Epidermal melanocyte (primary cell): ENCODE data around the gene TARBP2.

Source experiments
- DNase-seq: peaks from one replicate; pipeline ENCODE4 v3.0.0; 2011; ENCODE audit warnings: low spot score; ENCODE audit not compliant: insufficient read length

The TARBP2 gene, protein sequence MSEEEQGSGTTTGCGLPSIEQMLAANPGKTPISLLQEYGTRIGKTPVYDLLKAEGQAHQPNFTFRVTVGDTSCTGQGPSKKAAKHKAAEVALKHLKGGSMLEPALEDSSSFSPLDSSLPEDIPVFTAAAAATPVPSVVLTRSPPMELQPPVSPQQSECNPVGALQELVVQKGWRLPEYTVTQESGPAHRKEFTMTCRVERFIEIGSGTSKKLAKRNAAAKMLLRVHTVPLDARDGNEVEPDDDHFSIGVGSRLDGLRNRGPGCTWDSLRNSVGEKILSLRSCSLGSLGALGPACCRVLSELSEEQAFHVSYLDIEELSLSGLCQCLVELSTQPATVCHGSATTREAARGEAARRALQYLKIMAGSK

GRCh38 chr12:53500776-53501614 is at the start of gene TARBP2:
TSS of gene TARBP2 (plus strand) at chr12:53501283. CDS start at chr12:53501409, 126 bp downstream.
- peak; percentile 86 for DNase-seq

DNA sequence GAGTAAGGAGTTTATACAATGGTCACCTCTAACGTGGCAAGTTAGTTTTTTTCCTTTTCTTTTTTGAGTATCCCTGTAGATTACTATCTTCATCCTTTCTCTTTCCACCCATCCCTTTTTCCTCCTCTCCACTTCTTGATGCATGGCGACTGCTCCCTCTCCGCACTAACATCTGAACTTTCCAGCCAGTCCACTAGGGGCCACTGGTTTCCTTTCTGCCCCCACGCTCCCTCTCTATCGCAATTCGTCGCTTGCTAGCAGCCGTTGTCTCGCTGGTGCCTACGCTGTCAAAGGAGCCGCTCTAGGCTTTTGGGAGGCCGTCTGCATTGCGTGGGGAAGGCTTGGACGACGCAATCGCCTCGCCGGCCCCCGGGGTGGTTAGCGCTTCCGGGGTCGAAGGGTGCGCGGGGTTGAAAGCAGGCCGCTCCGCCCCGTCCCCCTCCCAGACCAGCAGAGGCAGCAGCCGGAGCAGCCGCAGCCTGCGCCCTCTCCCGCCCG is 49.4 kb upstream of the TARBP2 start, which contains the start of gene PCBP2:
TSS of gene PCBP2 (plus strand) at position 442 of the 498 bp plus-strand sequence. CDS start 2,699 bp downstream, outside the sequence.
- DNase-seq, result peak; percentile 95

GRCh38 chr12:53452159-53453077 is 48.7 kb upstream of the TARBP2 start:
- DNase-seq, result peak; percentile 82

GRCh38 chr12:53453953-53454640 is 47.0 kb upstream of the TARBP2 start:
- no peak for DNase-seq

DNA sequence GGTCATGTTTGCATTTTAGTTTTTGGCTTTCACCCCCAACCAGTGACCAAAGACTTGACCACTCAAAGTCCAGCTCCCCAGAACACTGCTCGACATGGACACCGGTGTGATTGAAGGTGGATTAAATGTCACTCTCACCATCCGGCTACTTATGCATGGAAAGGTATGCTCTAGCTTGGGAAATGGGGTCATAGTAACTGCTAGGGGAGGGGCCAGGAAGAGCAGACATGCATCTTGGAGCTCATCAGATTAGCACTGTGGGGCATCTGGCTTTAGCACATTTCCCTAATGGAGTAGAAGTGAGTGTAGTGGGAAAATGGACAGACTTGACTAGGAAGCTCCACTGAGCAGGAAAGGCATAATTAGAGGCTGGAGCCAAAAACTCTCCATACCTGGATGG is 46.4 kb upstream of the TARBP2 start:
- DNase-seq, result no peak

GRCh38 chr12:53456654-53457366 is 44.3 kb upstream of the TARBP2 start:
- DNase-seq, result no peak

DNA sequence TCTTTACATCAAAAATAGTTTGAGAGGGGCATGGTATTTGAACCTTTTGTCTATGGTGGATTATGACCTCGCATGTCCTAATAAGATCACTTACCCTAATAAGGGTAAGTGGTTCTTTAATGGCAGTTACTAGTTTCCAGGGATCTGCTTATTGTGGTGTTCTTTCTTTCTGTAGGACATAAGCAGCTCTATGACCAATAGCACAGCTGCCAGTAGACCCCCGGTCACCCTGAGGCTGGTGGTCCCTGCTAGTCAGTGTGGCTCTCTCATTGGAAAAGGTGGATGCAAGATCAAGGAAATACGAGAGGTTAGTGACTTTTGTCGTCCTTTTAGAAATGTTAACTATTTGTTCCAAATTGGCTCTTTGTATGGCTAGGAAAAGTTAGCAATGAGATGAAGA is 42.0 kb upstream of the TARBP2 start:
- DNase-seq, result no peak

GRCh38 chr12:53461059-53461458 is 40.0 kb upstream of the TARBP2 start:
- DNase-seq, result no peak

DNA sequence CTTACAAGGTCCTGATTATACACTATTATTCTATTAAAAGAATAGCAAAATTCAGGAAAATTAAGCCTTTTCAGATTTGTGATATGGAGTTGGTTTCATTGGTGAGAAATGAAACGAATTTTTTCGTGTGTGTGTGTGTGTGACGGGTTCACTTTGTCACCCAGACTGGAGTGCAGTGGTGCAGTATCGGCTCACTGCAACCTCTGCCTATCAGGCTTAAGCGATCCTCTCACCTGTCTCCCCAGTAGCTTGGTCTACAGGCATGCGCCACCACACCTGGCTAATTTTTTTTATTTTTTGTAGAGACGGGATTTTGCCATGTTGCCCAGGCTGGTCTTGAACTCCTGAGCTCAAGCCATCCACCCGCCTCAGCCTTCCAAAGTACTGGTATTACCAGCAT is 39.5 kb upstream of the TARBP2 start:
- DNase-seq, result no peak

DNA sequence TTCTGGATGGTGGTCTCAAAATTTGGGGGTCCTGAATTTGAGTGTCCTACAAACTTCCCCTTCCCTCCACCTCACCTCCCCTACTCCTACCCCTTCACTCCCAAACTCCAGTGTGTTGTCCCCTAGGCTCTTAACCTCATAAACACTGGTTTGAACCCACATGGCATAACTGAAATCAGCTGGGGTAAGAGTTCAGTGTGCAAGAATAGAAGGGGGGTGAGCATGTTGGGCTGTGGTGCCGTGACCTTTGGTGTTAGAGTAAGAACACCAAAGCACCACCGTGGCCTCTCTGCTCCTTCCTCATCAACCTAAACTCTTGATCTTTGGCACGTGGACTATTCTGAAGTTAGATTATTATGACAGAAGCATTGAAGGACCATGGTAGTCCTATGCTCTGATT is 38.1 kb upstream of the TARBP2 start:
- DNase-seq, result no peak

- DNase-seq, result no peak
These were observed 37.1 kb upstream of the TARBP2 start for GRCh38 chr12:53463802-53464560.

DNA sequence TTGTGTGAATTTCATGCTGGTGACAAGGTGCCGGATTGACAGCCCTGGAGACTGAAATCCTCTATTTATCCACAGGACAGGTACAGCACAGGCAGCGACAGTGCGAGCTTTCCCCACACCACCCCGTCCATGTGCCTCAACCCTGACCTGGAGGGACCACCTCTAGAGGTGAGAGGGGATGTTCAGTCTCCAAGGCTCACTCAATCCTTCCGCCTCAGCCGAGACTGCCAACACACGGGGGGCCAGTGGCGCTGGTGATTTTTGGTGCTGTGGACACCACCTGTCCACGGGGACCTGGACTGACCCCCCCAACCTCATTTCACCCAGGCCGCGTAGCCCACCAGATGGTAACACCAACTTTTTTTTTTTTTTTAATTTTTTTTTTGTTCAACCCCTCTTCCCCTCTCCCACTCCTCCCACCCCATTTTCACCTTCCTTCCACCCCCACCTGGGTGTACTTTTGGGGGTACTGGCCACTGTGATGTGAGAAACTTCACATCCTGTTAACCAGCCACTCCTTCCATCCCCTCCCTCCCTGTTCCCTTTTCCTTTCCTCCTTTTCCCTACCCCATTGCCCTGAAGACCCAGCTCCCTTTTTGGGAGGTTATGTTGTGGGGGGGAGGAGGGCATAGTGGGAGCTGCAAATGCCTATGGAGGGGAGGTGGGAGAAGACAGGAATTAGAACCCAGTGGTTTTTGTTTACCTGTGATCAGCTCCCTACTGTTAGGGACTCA is 36.2 kb upstream of the TARBP2 start:
- DNase-seq, result no peak

DNA sequence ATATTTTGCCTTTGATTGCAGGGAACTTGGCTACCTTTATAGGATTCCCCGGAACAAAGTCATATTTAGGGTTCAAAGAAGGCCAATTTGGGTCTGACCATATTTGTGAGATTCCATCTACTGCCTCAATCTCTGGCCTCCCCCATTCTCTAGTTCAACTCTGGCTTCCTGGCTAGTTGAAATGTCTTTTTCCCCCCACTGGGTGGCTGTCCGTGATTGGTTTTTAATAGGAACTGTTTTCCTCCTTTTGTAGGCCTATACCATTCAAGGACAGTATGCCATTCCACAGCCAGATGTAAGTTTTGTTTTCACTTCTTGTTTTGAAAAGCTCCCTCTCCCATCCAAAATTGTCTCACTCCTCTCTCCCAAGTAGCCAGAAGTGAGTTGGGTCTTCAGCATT is 35.4 kb upstream of the TARBP2 start:
- DNase-seq, result no peak

DNA sequence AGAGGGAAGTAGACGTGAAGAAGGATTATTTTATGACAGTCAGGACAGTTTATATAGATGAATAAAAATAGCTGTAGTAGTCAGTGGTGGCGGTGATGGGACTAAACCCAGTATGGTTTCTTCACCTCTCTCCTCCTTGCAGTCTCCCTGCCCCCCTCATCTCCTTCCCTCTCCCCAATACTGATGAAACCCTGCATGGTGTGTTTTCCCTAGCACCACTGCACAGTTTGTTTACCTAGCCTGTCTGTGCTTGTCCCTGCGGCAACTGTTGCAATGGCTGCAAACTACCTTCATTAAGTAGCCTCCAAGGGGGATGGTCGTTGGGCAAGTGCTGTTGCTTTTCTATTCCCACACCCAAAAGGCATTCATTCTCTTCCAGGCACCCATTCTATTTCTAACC is 34.4 kb upstream of the TARBP2 start:
- no peak for DNase-seq

- DNase-seq, result no peak
These were observed 34.0 kb upstream of the TARBP2 start for GRCh38 chr12:53467082-53467481.

DNA sequence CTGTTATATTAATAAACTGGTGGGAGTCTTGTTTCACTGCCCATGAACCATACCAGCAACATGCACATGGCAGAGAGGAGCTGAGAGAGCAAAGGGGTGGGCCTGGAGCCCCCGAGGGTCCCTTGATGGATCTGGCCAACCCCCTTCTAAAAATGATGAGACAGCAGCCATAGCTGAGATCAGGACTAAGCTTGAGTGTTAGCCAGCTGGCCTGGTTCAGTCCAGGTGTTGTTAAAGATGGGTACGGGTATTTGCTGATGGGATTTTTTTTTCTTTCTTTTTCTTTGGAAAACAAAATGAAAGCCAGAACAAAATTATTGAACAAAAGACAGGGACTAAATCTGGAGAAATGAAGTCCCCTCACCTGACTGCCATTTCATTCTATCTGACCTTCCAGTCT is 33.2 kb upstream of the TARBP2 start:
- no peak for DNase-seq

- no peak for DNase-seq
These were observed 32.8 kb upstream of the TARBP2 start for GRCh38 chr12:53468282-53468681.

DNA sequence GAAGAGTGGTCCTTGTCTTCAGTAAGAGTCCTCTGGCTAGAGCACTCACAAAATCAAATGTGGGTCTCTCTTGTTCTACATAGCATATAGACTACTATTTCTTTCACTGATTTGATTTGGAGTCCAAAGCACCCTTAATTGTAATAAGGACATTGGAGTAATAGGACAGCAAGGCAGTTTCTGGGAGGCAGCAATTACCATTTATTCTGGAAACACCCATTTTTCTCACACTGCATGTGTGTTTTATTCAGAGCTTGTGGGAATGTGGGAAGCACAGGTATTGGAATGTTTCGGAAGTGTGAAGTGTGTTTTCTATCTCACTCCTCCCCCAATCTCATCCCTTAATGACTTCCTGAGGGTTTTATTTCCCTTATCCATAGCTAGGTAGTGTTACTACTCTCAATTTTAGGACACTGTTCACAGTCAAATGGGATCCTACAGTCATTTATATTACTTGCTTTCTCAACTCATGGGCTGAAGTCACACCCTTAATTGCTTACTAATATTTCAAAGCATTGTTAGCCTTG is 29.0 kb upstream of the TARBP2 start:
- no peak for DNase-seq
